ENCODE results near the gene GTF2IRD1.
"Not testable (repeated sequence)": the region's sequence is repeated elsewhere in the genome, so short reads cannot be mapped to it uniquely, and the experiment has no call there.

The GTF2IRD1 gene

DNA sequence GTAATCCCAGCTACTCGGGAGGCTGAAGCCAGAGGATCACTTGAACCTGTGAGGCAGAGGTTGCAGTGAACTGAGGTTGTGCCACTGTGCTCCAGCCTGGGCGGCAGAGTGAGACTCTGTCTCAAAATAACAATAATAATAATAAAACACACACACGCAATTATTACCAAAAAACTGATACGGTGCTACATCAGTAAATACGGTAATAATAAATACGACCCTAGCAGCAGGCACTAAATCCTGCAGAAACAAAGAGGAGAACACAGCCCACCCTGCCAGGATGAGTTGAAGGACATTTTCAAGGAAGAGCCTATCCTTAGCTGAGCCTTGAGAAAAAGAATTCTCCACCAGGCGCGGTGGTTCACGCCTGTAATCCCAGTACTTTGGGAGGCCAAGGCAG is 169.4 kb downstream of the GTF2IRD1 start:
- TF ChIP-seq, protein P1, sequence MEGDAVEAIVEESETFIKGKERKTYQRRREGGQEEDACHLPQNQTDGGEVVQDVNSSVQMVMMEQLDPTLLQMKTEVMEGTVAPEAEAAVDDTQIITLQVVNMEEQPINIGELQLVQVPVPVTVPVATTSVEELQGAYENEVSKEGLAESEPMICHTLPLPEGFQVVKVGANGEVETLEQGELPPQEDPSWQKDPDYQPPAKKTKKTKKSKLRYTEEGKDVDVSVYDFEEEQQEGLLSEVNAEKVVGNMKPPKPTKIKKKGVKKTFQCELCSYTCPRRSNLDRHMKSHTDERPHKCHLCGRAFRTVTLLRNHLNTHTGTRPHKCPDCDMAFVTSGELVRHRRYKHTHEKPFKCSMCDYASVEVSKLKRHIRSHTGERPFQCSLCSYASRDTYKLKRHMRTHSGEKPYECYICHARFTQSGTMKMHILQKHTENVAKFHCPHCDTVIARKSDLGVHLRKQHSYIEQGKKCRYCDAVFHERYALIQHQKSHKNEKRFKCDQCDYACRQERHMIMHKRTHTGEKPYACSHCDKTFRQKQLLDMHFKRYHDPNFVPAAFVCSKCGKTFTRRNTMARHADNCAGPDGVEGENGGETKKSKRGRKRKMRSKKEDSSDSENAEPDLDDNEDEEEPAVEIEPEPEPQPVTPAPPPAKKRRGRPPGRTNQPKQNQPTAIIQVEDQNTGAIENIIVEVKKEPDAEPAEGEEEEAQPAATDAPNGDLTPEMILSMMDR (IDR thresholded peaks at IDR 0.05; ENCODE audit: low read depth, low read length, missing control alignments): no peak
- DNase-seq (ENCODE audit: low read depth): no peak
- H3K4me3 ChIP-seq (ENCODE audit: low read depth, low read length): no peak overlapping the region

DNA sequence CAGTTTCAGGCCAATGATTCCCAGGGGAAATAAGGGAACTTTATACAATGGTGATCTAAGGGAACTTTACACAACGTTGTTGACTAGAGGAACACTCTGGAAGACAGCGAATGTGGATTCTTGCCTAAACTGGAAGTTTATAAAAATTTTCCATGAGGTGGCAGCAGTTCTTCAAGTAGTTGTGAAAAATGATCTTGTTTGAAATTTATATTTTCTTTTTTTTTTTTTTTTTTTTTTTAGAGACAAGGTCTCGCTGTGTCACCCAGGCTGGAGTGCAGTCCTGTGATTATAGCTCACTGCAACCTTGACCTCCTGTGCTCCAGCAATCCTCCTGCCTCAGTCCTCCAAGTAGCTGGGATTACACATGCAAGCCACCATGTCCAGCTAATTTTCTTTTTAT is 171.7 kb downstream of the GTF2IRD1 start:
- DNase-seq (ENCODE audit: low read depth): no peak
- H3K4me3 ChIP-seq (ENCODE audit: low read depth, low read length): no peak overlapping the region
- TF ChIP-seq, protein P1 (IDR thresholded peaks at IDR 0.05; ENCODE audit: low read depth, low read length, missing control alignments): no peak

DNA sequence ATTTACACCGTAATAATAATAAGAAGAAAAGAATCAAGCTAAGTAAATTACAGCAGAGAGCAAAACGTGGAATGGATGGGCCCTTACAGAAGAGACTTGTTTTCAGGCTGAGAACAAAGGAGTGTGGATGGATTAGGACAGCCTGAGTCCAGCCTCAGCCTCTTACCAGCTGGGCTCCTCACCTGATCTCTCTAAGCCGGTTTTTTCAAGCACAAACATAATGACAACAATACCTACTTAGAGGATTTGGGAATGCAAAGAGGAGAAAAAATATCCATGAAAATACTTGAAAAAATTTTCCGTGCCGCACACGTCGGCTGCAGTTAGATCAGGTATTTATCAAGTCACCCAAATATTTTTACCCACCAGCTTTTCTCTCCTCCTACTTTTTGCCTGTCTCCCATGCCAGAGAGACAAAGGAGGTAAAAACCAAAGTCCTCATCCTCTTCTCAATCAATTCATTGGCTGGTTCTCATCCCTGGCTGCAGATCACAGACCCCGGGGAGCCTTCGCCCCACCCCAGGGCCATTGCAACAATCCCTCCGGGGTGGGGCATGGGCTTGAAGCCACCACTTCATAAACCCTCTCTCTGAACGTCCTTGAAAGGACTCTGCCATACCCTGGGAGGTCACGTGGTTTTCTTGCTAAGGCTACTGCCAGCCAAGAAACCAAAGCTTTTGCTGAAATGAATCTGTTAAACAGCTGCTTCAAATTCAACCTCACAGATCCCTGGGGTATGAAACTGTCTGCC is 174.1 kb downstream of the GTF2IRD1 start:
- no peak for DNase-seq (ENCODE audit: low read depth)
- no peak overlapping the region for H3K4me3 ChIP-seq (ENCODE audit: low read depth, low read length)
- TF ChIP-seq, protein P1 (IDR thresholded peaks at IDR 0.05; ENCODE audit: low read depth, low read length, missing control alignments): no peak

DNA sequence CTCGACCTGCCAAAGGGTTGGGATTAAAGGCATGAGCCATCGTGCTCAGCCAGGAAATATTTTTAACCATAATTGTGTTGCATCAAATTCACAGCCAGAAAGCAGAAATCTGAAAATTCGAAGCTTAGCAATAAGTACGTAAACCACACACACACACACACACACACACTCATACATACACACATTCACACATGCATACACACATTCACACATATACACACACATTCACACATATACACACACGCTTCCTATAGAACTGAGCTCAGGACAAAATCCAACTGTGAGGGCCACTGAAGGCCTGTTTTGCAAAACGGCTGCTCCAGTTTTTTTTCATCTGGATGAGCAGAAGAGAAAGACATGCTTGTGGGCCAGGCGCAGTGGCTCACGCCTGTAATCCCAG is 178.8 kb downstream of the GTF2IRD1 start:
- no peak for DNase-seq (ENCODE audit: low read depth)
- TF ChIP-seq, protein P1 (IDR thresholded peaks at IDR 0.05; ENCODE audit: low read depth, low read length, missing control alignments): no peak
- H3K4me3 ChIP-seq (ENCODE audit: low read depth, low read length): no peak overlapping the region

DNA sequence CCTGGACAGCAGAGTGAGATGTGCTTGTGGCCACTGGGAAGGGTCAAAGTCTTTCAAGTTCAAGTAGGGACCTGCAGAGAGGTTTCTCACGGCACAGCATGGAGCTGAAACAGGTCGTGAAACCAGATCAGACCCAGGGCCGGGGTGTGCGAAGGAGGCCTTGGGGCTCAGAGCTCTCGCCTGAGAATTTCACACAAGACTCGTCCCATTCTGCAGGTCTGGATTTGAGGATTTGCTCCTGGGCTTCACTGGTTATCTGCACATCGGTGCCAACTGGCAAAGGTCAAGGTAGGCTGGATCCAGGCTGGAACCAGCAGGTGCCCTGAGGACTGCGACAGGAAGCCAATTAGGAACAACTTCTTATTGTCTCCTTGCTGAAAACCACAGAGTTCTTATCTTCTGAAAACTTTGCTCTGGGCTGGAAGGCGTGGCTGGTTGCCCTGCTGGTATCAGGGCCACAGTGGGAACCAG is 179.8 kb downstream of the GTF2IRD1 start:
- DNase-seq (ENCODE audit: low read depth): no peak
- TF ChIP-seq, protein P1 (IDR thresholded peaks at IDR 0.05; ENCODE audit: low read depth, low read length, missing control alignments): no peak
- no peak overlapping the region for H3K4me3 ChIP-seq (ENCODE audit: low read depth, low read length)

DNA sequence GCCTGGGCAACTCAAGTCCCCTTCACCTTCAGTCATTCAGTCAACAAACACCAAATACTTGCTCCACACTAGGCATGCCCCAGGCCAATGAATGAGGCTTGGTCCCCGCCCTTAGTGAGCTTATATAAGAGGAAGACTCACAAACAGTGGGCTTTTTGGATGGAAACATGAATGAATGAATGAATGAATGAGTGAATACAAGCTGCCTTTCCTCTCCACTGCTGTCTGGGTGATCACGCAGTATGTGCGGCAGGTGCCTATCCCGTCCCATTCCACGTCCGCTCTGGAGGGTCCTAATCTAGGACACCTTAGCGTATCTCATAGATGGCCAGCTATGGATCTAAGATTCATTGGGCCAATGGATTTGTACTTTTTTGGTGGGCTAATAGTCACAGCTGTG is 184.0 kb downstream of the GTF2IRD1 start:
- no peak for DNase-seq (ENCODE audit: low read depth)
- no peak overlapping the region for H3K4me3 ChIP-seq (ENCODE audit: low read depth, low read length)
- TF ChIP-seq, protein P1 (IDR thresholded peaks at IDR 0.05; ENCODE audit: low read depth, low read length, missing control alignments): no peak

DNA sequence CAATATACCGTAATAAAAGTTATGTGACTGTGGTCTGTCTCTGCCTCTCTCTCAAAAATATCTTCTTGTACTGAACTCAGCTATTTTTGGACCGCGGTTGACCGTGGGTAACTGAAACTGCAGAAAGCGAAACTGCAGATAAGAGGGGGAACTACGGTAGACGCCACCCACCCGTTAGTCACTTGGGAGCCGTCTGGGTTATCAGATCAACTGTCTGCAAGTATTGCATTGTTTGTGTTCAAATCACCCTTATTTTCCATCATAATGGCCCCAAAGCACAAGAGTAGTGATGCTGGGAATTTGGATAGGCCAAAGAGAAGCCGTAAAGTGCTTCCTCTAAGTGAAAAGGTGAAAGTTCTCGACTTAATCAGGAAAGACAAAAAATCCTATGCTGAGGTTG is 196.3 kb downstream of the GTF2IRD1 start:
- DNase-seq (ENCODE audit: low read depth): peak; percentile 94
- peak overlapping the region; percentile 33; the same call in 1 of the 2 replicates for H3K4me3 ChIP-seq (ENCODE audit: low read depth, low read length)

DNA sequence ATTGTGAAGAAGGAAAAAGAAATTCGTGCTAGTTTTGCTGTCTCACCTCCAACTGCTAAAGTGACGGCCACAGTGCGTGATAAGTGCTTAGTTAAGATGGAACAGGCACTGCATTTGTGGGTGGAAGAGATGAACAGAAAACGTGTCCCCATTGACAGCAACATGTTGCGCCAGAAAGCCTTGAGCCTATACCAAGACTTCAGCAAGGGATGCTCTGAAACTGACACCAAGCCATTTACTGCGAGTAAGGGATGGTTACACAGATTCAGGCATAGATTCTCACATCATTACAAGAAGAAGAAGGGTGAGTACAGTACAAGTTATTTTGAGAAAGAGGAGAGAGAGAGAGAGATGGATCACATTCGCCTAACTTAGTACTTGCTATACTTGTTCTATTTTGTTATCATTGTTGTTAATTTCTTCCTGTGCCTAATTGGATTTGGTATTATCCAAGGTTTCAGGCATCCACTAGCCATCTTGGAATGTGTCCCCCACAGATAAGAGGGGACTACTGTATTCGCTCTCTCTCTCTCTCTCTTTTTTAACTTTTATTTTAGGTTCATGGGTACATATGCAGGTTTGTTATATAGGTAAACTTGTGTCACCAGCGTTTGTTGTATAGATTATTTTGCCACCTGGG is 196.9 kb downstream of the GTF2IRD1 start:
- peak overlapping the region; percentile 38; the same call in 1 of the 2 replicates for H3K4me3 ChIP-seq (ENCODE audit: low read depth, low read length)
- not testable (repeated sequence) for DNase-seq (ENCODE audit: low read depth)

DNA sequence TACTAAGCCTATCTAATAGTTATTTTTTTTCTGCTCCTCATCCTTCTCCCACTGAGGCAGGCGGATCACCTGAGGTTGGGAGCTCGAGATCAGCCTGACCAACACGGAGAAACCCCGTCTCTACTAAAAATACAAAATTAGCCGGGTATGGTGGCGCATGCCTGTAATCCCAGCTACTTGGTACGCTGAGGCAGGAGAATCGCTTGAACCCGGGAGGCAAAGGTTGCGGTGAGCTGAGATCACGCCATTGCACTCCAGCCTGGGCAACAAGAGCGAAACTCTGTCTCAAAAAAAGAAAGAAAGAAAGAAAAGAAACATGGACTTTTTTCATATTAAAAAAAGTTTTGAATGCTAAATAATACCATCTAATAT is 197.4 kb downstream of the GTF2IRD1 start:
- DNase-seq (ENCODE audit: low read depth): not testable (repeated sequence)
- peak overlapping the region; percentile 38; the same call in 1 of the 2 replicates for H3K4me3 ChIP-seq (ENCODE audit: low read depth, low read length)

Measured in GM12864 (cell line).